Keratinocyte (primary cell): ENCODE data around the gene DPH1.

ENCODE experiments used
- EZH2 ChIP-seq: IDR thresholded peaks from one replicate; pipeline ENCODE4 v1.6.1; 2012; ENCODE audit warnings: inconsistent platforms, mild to moderate bottlenecking, low read length, moderate library complexity
- TF ChIP-seq, protein P1 (sequence below), 3 experiments: IDR thresholded peaks in 1 of 3; conservative IDR thresholded peaks in 1 of 3; optimal IDR thresholded peaks in 1 of 3; 2 replicates in 2 of 3; 3 replicates in 1 of 3; pipeline versions ENCODE3 to v1.5.1; 2011; ENCODE audit warnings: low read length in 3 of 3, mild to moderate bottlenecking in 3 of 3, moderate library complexity in 2 of 3, control low read depth in 1 of 3, inconsistent platforms in 1 of 3; ENCODE audit not compliant: insufficient read depth in 2 of 3; ENCODE audit errors: extremely low read depth in 1 of 3

DNA sequence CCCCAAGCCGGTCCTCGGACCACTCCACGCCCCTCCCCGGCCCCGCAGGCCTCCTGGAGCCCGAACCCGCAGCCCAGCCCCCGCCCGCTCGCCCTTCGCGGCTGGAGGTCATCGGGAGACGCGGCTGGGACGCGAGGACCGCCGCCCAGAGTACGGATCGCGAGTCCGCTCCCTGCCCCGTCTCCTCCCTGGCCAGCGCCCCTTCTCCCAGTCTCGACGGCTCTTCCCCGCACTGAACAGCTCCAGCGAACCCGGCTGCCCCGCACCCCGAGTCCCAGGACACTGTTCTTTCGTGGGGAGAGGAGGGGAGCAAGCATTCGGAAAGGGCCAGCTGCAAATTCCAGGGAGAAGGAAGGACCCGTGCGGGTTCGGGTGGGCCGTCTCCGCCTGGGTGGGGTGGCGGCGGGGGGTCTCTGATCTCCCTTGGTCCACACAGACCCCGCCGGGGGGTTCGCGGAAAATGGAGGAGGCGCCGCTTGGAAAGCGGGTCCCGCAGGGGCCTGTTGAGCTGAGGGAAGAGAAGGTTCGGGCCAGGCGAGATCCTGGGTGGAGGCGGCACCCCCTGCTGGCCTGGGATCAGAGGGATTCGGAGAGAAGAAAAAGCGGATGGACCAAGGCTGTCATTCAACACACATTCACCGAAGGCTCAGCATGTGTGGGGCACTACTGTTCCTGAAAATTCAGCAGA is 4.2 kb upstream of the DPH1 start:
- TF ChIP-seq, protein P1, sequence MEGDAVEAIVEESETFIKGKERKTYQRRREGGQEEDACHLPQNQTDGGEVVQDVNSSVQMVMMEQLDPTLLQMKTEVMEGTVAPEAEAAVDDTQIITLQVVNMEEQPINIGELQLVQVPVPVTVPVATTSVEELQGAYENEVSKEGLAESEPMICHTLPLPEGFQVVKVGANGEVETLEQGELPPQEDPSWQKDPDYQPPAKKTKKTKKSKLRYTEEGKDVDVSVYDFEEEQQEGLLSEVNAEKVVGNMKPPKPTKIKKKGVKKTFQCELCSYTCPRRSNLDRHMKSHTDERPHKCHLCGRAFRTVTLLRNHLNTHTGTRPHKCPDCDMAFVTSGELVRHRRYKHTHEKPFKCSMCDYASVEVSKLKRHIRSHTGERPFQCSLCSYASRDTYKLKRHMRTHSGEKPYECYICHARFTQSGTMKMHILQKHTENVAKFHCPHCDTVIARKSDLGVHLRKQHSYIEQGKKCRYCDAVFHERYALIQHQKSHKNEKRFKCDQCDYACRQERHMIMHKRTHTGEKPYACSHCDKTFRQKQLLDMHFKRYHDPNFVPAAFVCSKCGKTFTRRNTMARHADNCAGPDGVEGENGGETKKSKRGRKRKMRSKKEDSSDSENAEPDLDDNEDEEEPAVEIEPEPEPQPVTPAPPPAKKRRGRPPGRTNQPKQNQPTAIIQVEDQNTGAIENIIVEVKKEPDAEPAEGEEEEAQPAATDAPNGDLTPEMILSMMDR (optimal IDR thresholded peaks at IDR 0.05 in 1 of 3, IDR thresholded peaks at IDR 0.05 in 1 of 3, conservative IDR thresholded peaks at IDR 0.05 in 1 of 3; ENCODE audit: extremely low read depth in 1 of 3, insufficient read depth in 2 of 3, low read length in 3 of 3) = peak; percentile 84 to 91 (median 88)
- no peak for TF ChIP-seq EZH2
